OCI-LY1 (cell line): ENCODE results near the gene MTOR.

Experiments
- EZH2 ChIP-seq: fragments of 200-600 bp; sonication (generic), shearing (Covaris generic); IDR thresholded peaks from 2 replicates; pipeline ENCODE4 v1.8.0; 2017; ENCODE audit warnings: borderline replicate concordance, mixed run types, mild to moderate bottlenecking, antibody characterized with exemption, low read length, moderate library complexity, mixed read lengths
- TF ChIP-seq, protein P1 (sequence below): fragments of 200-600 bp; sonication (generic), shearing (Covaris generic); IDR thresholded peaks from 2 replicates; pipeline ENCODE4 v1.5.1; 2017; ENCODE audit warnings: mild to moderate bottlenecking, antibody characterized with exemption, low read length, moderate library complexity, mixed read lengths

DNA sequence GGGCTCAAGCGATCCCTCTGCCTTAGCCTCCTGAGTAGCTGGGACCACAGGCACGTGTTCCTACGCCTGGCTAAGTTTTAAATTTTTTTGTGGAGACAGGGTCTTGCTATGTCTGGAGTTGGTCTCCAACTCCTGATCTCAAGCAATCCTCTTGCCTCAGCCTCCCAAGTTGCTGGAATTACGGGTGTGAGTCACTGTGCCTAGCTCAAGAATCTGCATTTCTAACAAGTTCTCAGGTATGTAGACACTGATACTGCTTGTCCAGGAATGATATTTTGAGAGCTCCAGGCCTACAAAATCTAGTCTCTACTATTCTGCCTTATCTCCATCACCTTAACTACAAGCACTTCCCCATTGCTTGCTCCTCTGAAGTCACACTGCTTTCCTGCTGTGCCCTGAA is 50.9 kb downstream of the MTOR start:
- TF ChIP-seq, protein P1, sequence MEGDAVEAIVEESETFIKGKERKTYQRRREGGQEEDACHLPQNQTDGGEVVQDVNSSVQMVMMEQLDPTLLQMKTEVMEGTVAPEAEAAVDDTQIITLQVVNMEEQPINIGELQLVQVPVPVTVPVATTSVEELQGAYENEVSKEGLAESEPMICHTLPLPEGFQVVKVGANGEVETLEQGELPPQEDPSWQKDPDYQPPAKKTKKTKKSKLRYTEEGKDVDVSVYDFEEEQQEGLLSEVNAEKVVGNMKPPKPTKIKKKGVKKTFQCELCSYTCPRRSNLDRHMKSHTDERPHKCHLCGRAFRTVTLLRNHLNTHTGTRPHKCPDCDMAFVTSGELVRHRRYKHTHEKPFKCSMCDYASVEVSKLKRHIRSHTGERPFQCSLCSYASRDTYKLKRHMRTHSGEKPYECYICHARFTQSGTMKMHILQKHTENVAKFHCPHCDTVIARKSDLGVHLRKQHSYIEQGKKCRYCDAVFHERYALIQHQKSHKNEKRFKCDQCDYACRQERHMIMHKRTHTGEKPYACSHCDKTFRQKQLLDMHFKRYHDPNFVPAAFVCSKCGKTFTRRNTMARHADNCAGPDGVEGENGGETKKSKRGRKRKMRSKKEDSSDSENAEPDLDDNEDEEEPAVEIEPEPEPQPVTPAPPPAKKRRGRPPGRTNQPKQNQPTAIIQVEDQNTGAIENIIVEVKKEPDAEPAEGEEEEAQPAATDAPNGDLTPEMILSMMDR = no peak
- no peak for TF ChIP-seq EZH2
